Measurements from ENCODE around the gene RASA3.

GRCh38 chr13:114059946-114060860 lies 72.2 kb downstream of the RASA3 start:
- TF ChIP-seq CTCF (IDR thresholded peaks at IDR 0.05; ENCODE audit: low read depth, low read length) = no peak
- TF ChIP-seq EZH2phosphoT487 (IDR thresholded peaks at IDR 0.05; ENCODE audit: low read depth) = no peak

All from OCI-LY3 (cell line).